CD14-positive monocyte (primary cell): ENCODE data around the gene SOBP. TPM values are rescaled to one million over a fixed set of nuclear protein-coding genes. Genes with fewer than 3 reads are reported as not detected.

Experiments
- DNase-seq, 3 donors: peaks; one replicate each; pipeline ENCODE4 v3.0.0-alpha.2; 2011 to 2022
- H2AFZ ChIP-seq: 2 replicates; pipeline ENCODE4 v1.6.0; 2012; ENCODE audit warnings: mild to moderate bottlenecking, low read depth, low read length, inconsistent platforms; ENCODE audit not compliant: insufficient read depth, poor library complexity, severe bottlenecking
- H3K27ac ChIP-seq, 2 donors: 1 replicate in 1 of 2; 2 replicates in 1 of 2; pipeline ENCODE4 v1.5.1; 2012 to 2013; ENCODE audit warnings: low read length in 2 of 2, control low read depth in 1 of 2, inconsistent platforms in 1 of 2, low read depth in 1 of 2, mild to moderate bottlenecking in 1 of 2
- H3K27me3 ChIP-seq, 2 donors: one replicate each; pipeline versions ENCODE4 v1.6.0 to v1.6.1; 2011 to 2013; ENCODE audit warnings: low read length in 2 of 2; ENCODE audit not compliant: control insufficient read depth in 2 of 2, insufficient read depth in 2 of 2
- H3K36me3 ChIP-seq, 2 donors: replicated peaks in 1 of 2; 1 replicate in 1 of 2; 2 replicates in 1 of 2; pipeline versions ENCODE4 v1.5.1 to v1.6.1; 2012 to 2013; ENCODE audit warnings: low read length in 2 of 2, control low read depth in 1 of 2, inconsistent platforms in 1 of 2, mild to moderate bottlenecking in 1 of 2; ENCODE audit not compliant: insufficient read depth in 2 of 2, control insufficient read depth in 1 of 2
- H3K4me1 ChIP-seq, 2 donors: 1 replicate in 1 of 2; 2 replicates in 1 of 2; pipeline versions ENCODE4 v1.5.1 to v1.6.1; 2012 to 2013; ENCODE audit warnings: low read length in 2 of 2, control low read depth in 1 of 2, inconsistent platforms in 1 of 2, mild to moderate bottlenecking in 1 of 2, moderate library complexity in 1 of 2; ENCODE audit not compliant: insufficient read depth in 2 of 2, control insufficient read depth in 1 of 2
- H3K4me2 ChIP-seq: replicated peaks from 2 replicates; pipeline ENCODE3; 2012; ENCODE audit warnings: low read length, moderate library complexity, mild to moderate bottlenecking; ENCODE audit not compliant: poor library complexity, severe bottlenecking; ENCODE audit errors: extremely low read depth
- H3K4me3 ChIP-seq, 3 experiments: fragments of 200-600 bp in 1 of 3; sonication (generic) in 1 of 3; replicated peaks in 1 of 3; 1 replicate in 2 of 3; 2 replicates in 1 of 3; pipeline ENCODE4 v1.5.1; 2011 to 2013; ENCODE audit warnings: low read length in 3 of 3, mild to moderate bottlenecking in 3 of 3, control low read depth in 2 of 3, low read depth in 2 of 3, inconsistent platforms in 1 of 3, moderate library complexity in 1 of 3
- H3K79me2 ChIP-seq: 2 replicates; pipeline ENCODE4 v1.6.0; 2012; ENCODE audit warnings: mild to moderate bottlenecking, control low read depth, inconsistent platforms, low read length, moderate library complexity; ENCODE audit not compliant: insufficient read depth
- H3K9ac ChIP-seq: 2 replicates; pipeline ENCODE4 v1.6.0; 2017; ENCODE audit warnings: low read length, mild to moderate bottlenecking; ENCODE audit not compliant: insufficient read depth, poor library complexity, severe bottlenecking
- H3K9me3 ChIP-seq, 2 donors: replicated peaks in 1 of 2; 1 replicate in 1 of 2; 2 replicates in 1 of 2; pipeline versions ENCODE4 v1.5.1 to v1.6.1; 2012 to 2013; ENCODE audit warnings: low read length in 2 of 2, control low read depth in 1 of 2; ENCODE audit not compliant: control insufficient read depth in 1 of 2, insufficient read depth in 1 of 2
- H4K20me1 ChIP-seq: 2 replicates; pipeline ENCODE4 v1.6.0; 2012; ENCODE audit warnings: mild to moderate bottlenecking, low read length, control low read depth, moderate library complexity; ENCODE audit not compliant: insufficient read depth
- H3K27ac Mint-ChIP-seq, 7 donors: one replicate each; pipeline ENCODE4 v1.8.0; 2020; ENCODE audit warnings: mild to moderate bottlenecking in 7 of 7, mixed read lengths in 7 of 7, moderate library complexity in 6 of 7, inconsistent platforms in 2 of 7
- H3K27me3 Mint-ChIP-seq, 3 donors: one replicate each; pipeline ENCODE4 v1.8.0; 2021 to 2022; ENCODE audit warnings: low read depth in 3 of 3, mild to moderate bottlenecking in 3 of 3, mixed read lengths in 3 of 3, moderate library complexity in 3 of 3, inconsistent platforms in 1 of 3
- H3K36me3 Mint-ChIP-seq, 2 donors: one replicate each; pipeline ENCODE4 v1.8.0; 2020; ENCODE audit warnings: mixed read lengths in 2 of 2, inconsistent platforms in 1 of 2, mild to moderate bottlenecking in 1 of 2
- H3K4me1 Mint-ChIP-seq: one replicate; pipeline ENCODE4 v1.8.0; 2020; ENCODE audit warnings: mild to moderate bottlenecking, mixed read lengths
- H3K4me3 Mint-ChIP-seq, 2 donors: one replicate each; pipeline ENCODE4 v1.8.0; 2020; ENCODE audit warnings: mild to moderate bottlenecking in 2 of 2, mixed read lengths in 2 of 2, moderate library complexity in 1 of 2
- H3K9me3 Mint-ChIP-seq, 7 donors: one replicate each; pipeline ENCODE4 v1.8.0; 2020 to 2022; ENCODE audit warnings: mixed read lengths in 7 of 7, mild to moderate bottlenecking in 6 of 7, moderate library complexity in 6 of 7, inconsistent platforms in 2 of 7
- WGBS: methylation state at CpG from one replicate; pipeline ENCODE4 v1.1.5; 2013; ENCODE audit warnings: missing lambda C conversion rate; ENCODE audit not compliant: insufficient coverage; 5-methylcytosine and 5-hydroxymethylcytosine counted together
- intact Hi-C, 2 donors: fragments of 100-400 bp; cut with micrococcal nuclease; formaldehyde crosslinking; loops; one replicate each; pipeline versions ENCODE4 v1.15.0 to v1.15.1; 2023
- polyA plus RNA-seq, 3 donors: library from polyadenylated mRNA; depleted of rRNA in 1 of 3; unstranded in 2 of 3; stranded (reverse) in 1 of 3; fragments of 300-500 nt in 2 of 3; fragments of >200 nt in 1 of 3; fragmentation: Illumina TruSeq in 2 of 3; gene quantifications; 1 replicate in 2 of 3; 2 replicates in 1 of 3; pipeline ENCODE4 v1.2.3, GENCODE V29; 2012 to 2021
- TF ChIP-seq, protein P1 (sequence below): fragments of 200-600 bp; IDR thresholded peaks from one replicate; pipeline ENCODE4 v1.8.0; 2022; ENCODE audit warnings: antibody characterized with exemption, mild to moderate bottlenecking

SOBP gene
- polyA plus RNA-seq, 3 donors: not detected

DNA sequence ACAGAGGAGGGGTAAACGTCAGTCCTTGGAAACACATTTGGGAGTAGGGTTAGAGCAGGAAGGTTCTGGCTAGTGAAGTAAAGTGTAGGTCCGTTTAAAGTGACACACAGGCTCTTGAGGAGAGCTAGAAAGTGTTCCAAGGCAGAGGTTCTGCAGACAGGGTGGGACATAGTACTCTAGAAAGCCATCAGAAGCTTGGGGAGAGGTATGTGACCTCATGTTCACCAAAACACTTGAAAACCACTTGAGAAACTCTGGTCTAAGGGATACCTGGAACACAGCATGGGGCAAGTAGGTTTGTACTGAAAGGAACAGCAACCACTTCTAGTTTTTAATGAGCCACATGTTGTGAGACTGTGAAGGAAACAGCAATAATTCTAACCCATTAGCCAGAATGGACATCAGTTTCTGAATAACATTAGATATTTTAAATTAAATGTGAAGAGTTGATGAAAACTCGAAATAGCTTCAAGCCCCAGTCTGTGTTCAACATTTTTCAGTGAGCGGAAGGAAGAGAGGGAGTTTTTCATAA, 49.0 kb downstream of the SOBP start:
- Histone ChIP-seq H3K9me3 (no peaks in the 10 kb centered on the region), H3K4me2 (no peak overlapping the region), H4K20me1 (no peaks in the 10 kb centered on the region), H3K4me3 (no peak overlapping the region), H3K27ac (no peak overlapping the region), H3K36me3 (no peaks in the 10 kb centered on the region), H3K27me3 (peaks cover 3 to 5% of the 10 kb centered on the region in 2 donors), H3K4me1 (no peaks in the 10 kb centered on the region), H3K9ac (no peak overlapping the region), H3K79me2 (no peaks in the 10 kb centered on the region), H2AFZ (no peak overlapping the region)
- H3K27me3 Mint-ChIP-seq: peaks cover 7 to 23% (median 7%) of the 10 kb centered on the region in 3 donors
- no peak for DNase-seq
- intact Hi-C loops: no loop called here
- no peak overlapping the region for H3K27ac Mint-ChIP-seq
- H3K4me1 Mint-ChIP-seq: no peaks in the 10 kb centered on the region
- H3K4me3 Mint-ChIP-seq: no peak overlapping the region
- WGBS: 82% methylated on average over 2 of the region's 4 CpGs
- TF ChIP-seq, protein P1, sequence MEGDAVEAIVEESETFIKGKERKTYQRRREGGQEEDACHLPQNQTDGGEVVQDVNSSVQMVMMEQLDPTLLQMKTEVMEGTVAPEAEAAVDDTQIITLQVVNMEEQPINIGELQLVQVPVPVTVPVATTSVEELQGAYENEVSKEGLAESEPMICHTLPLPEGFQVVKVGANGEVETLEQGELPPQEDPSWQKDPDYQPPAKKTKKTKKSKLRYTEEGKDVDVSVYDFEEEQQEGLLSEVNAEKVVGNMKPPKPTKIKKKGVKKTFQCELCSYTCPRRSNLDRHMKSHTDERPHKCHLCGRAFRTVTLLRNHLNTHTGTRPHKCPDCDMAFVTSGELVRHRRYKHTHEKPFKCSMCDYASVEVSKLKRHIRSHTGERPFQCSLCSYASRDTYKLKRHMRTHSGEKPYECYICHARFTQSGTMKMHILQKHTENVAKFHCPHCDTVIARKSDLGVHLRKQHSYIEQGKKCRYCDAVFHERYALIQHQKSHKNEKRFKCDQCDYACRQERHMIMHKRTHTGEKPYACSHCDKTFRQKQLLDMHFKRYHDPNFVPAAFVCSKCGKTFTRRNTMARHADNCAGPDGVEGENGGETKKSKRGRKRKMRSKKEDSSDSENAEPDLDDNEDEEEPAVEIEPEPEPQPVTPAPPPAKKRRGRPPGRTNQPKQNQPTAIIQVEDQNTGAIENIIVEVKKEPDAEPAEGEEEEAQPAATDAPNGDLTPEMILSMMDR: no peak
- H3K9me3 Mint-ChIP-seq: peaks cover 0 to 2% (median 0%) of the 10 kb centered on the region in 7 donors
- H3K36me3 Mint-ChIP-seq: no peaks in the 10 kb centered on the region

DNA sequence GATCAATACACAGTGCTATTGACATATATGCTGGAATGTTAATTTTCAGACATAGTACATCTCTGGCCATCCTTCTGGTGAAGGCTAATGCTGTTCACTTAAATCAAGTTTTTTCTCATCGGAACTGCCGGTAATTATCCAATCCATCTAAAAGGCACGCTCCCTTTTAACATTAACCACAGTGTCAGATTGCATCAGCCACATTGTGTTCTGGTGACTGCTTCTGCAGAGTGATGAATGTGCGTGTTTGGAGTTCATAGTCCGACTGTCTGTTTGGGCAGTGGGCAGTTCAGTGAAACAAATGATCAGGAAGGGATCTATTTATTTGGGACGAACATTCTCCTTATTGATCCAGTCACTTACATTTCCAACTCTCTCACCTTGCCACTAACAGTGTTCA, 49.5 kb downstream of the SOBP start:
- H3K4me3 ChIP-seq: no peak overlapping the region
- TF ChIP-seq, protein P1: no peak
- no peak overlapping the region for H3K4me2 ChIP-seq
- no peaks in the 10 kb centered on the region for H3K4me1 Mint-ChIP-seq
- no peaks in the 10 kb centered on the region for H3K36me3 Mint-ChIP-seq
- H3K27me3 ChIP-seq: peaks cover 5% of the 10 kb centered on the region in 2 donors
- H2AFZ ChIP-seq: no peak overlapping the region
- peaks cover 7 to 24% (median 7%) of the 10 kb centered on the region in 3 donors for H3K27me3 Mint-ChIP-seq
- H3K9ac ChIP-seq: no peak overlapping the region
- H3K9me3 ChIP-seq: no peaks in the 10 kb centered on the region
- intact Hi-C loops: no loop called here
- no peak overlapping the region for H3K27ac Mint-ChIP-seq
- no peaks in the 10 kb centered on the region for H4K20me1 ChIP-seq
- peaks cover 0 to 2% (median 0%) of the 10 kb centered on the region in 7 donors for H3K9me3 Mint-ChIP-seq
- H3K79me2 ChIP-seq: no peaks in the 10 kb centered on the region
- no peak overlapping the region for H3K27ac ChIP-seq
- H3K36me3 ChIP-seq: no peaks in the 10 kb centered on the region
- no peaks in the 10 kb centered on the region for H3K4me1 ChIP-seq
- DNase-seq: no peak
- WGBS: no CpG with 5 or more reads among the region's 6 CpGs
- H3K4me3 Mint-ChIP-seq: no peak overlapping the region
